ENCODE results near the gene WDR46. TPM values are rescaled to one million over a fixed set of nuclear protein-coding genes. Genes with fewer than 3 reads are reported as not detected.

The WDR46 gene
- total RNA-seq, 1 experiment from 2014 or later, result 99.2 TPM

DNA sequence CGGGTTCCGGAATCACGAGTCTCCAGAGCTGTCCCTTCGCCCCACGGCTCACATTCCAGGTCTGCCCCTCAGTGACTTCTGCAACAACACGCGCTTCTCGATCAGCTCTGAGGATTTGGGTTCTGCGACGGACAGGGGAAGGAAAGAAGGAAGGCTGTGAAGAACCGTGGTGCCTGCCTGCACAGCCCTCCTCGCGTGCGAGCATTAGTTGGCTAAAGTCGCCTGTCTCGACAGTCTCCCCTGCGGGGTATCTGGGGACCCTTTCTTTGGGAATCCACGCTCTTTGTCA, 40.5 kb downstream of the WDR46 start:
- H3K27ac ChIP-seq (ENCODE audit: insufficient read length, low read depth, low read length), result no peak overlapping the region
- no peak overlapping the region for H2AFZ ChIP-seq (ENCODE audit: low read length)
- no peak overlapping the region for H2BK20ac ChIP-seq (ENCODE audit: low read depth, low read length, poor library complexity, severe bottlenecking)
- DNase-seq, result no peak
- H3K18ac ChIP-seq (ENCODE audit: insufficient read length, low read depth, low read length), result no peak overlapping the region
- H3K56ac ChIP-seq (ENCODE audit: insufficient read length, low read depth, low read length), result no peak overlapping the region
- no peaks in the 10 kb centered on the region; the same call in 1 of the 2 replicates for H3K4me1 ChIP-seq (ENCODE audit: insufficient read depth, low read length)
- H3K9me3 ChIP-seq (ENCODE audit: control insufficient read depth, low read depth, low read length), result no peaks in the 10 kb centered on the region
- peak overlapping the region in 1 of 3 experiments; percentile 40; a peak in 2 of 7 replicates for H3K27ac Mint-ChIP-seq
- H3K79me2 ChIP-seq (ENCODE audit: insufficient read depth, low read length), result no peaks in the 10 kb centered on the region
- no peak overlapping the region for H3K9ac ChIP-seq (ENCODE audit: extremely low read depth, insufficient read length, low read length)
- TF ChIP-seq, protein P1, sequence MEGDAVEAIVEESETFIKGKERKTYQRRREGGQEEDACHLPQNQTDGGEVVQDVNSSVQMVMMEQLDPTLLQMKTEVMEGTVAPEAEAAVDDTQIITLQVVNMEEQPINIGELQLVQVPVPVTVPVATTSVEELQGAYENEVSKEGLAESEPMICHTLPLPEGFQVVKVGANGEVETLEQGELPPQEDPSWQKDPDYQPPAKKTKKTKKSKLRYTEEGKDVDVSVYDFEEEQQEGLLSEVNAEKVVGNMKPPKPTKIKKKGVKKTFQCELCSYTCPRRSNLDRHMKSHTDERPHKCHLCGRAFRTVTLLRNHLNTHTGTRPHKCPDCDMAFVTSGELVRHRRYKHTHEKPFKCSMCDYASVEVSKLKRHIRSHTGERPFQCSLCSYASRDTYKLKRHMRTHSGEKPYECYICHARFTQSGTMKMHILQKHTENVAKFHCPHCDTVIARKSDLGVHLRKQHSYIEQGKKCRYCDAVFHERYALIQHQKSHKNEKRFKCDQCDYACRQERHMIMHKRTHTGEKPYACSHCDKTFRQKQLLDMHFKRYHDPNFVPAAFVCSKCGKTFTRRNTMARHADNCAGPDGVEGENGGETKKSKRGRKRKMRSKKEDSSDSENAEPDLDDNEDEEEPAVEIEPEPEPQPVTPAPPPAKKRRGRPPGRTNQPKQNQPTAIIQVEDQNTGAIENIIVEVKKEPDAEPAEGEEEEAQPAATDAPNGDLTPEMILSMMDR (conservative IDR thresholded peaks at IDR 0.05), result no peak; the same call in 1 of the 3 replicates
- no peak overlapping the region for H3T11ph ChIP-seq (ENCODE audit: low read length)
- peak overlapping the region; percentile 77 for H3K4me2 ChIP-seq (ENCODE audit: insufficient read depth, insufficient read length, low read length)
- no peak overlapping the region for H2BK12ac ChIP-seq (ENCODE audit: insufficient read length, low read depth, low read length)
- H3K4me1 Mint-ChIP-seq, result peaks cover 20 to 22% of the 10 kb centered on the region in 2 experiments
- H3K14ac ChIP-seq (ENCODE audit: insufficient read depth, low read length), result no peak overlapping the region
- no peaks in the 10 kb centered on the region; the same call in 1 of the 2 replicates for H3K27me3 ChIP-seq (ENCODE audit: insufficient read depth, low read length)
- no peak overlapping the region for H2BK15ac ChIP-seq (ENCODE audit: low read depth, low read length)
- H3K27me3 Mint-ChIP-seq (ENCODE audit: low read depth), result peaks cover 41% of the 10 kb centered on the region
- no CpG with 5 or more reads among the region's 18 CpGs for WGBS (ENCODE audit: extremely low coverage, insufficient read length, low lambda C conversion rate)
- no peaks in the 10 kb centered on the region; a peak in 1 of 5 replicates for H3K9me3 Mint-ChIP-seq
- no peak overlapping the region for H2AK5ac ChIP-seq (ENCODE audit: insufficient read length, low read length)
- no peaks in the 10 kb centered on the region for H3K79me1 ChIP-seq (ENCODE audit: insufficient read depth, low read depth, low read length, poor library complexity, severe bottlenecking)
- no peak overlapping the region for H2BK5ac ChIP-seq (ENCODE audit: insufficient read length, low read length)
- peak overlapping the region; percentile 64 to 83 for H3K4me3 Mint-ChIP-seq
- H4K5ac ChIP-seq (ENCODE audit: insufficient read length, low read depth, low read length), result no peak overlapping the region
- H3K23ac ChIP-seq (ENCODE audit: insufficient read length, low read depth, low read length), result no peak overlapping the region
- no peaks in the 10 kb centered on the region for H4K20me1 ChIP-seq (ENCODE audit: control insufficient read depth, insufficient read depth, insufficient read length)
- no peak overlapping the region for H3K4ac ChIP-seq (ENCODE audit: low read depth, low read length)
- peaks cover 8 to 24% (median 20%) of the 10 kb centered on the region in 3 experiments; a peak in 6 of 7 replicates for H3K36me3 Mint-ChIP-seq (ENCODE audit: insufficient read depth in 1 of 3, low read depth in 3 of 3)
- H4K91ac ChIP-seq (ENCODE audit: insufficient read length, low read depth, low read length), result no peak overlapping the region
- no peak overlapping the region for H4K8ac ChIP-seq (replicated peaks; ENCODE audit: insufficient read length, low read depth, low read length)
- peaks cover 17% of the 10 kb centered on the region for H3K23me2 ChIP-seq (ENCODE audit: insufficient read length, low read depth, low read length, poor library complexity, severe bottlenecking)
- no peak overlapping the region for H2BK120ac ChIP-seq (ENCODE audit: low read depth, low read length, poor library complexity, severe bottlenecking)

Measured in H9 (cell line).